HG03064 (cell line): ENCODE results near the gene PTGER1.
A peak's percentile ranks its signal among the peaks of the same experiment; 100 is the strongest.
"Not testable (repeated sequence)": the region's sequence is repeated elsewhere in the genome, so short reads cannot be mapped to it uniquely, and the experiment has no call there.

Experiments used
- ATAC-seq: cut with Tn5 transposase; IDR thresholded peaks from one replicate; pipeline ENCODE4 v1.9.1; 2021; ENCODE audit warnings: low read depth; ENCODE audit not compliant: unreplicated experiment

Gene PTGER1

GRCh38 chr19:14475251-14476073 lies at the start of gene PTGER1:
PTGER1 (minus strand) TSS chr19:14475354; CDS start chr19:14474320, 1,034 bp downstream.
- no peak for ATAC-seq

- no peak for ATAC-seq
These were observed 45.4 kb upstream of the PTGER1 start for GRCh38 chr19:14520543-14520942.

GRCh38 chr19:14519860-14520407 lies 44.8 kb upstream of the PTGER1 start:
- ATAC-seq, result no peak

- no peak for ATAC-seq
These were observed 44.2 kb upstream of the PTGER1 start for GRCh38 chr19:14519245-14519859.

GRCh38 chr19:14517840-14518505 lies 42.8 kb upstream of the PTGER1 start, which contains the start of gene DNAJB1:
DNAJB1 (minus strand) TSS chr19:14518397; CDS start chr19:14518349, 48 bp downstream.
- ATAC-seq, result peak; percentile 49

- peak; percentile 2 for ATAC-seq
These were observed 42.3 kb upstream of the PTGER1 start for GRCh38 chr19:14517446-14517839.

GRCh38 chr19:14516746-14517438 lies 41.7 kb upstream of the PTGER1 start:
- ATAC-seq, result no peak

- no peak for ATAC-seq
These were observed 40.9 kb upstream of the PTGER1 start for GRCh38 chr19:14516048-14516534.

GRCh38 chr19:14515501-14516047 lies 40.4 kb upstream of the PTGER1 start:
- ATAC-seq, result no peak

- ATAC-seq, result no peak
These were observed 39.2 kb upstream of the PTGER1 start for GRCh38 chr19:14514215-14514863.

- no peak for ATAC-seq
These were observed 37.3 kb upstream of the PTGER1 start for GRCh38 chr19:14512406-14512961.

- ATAC-seq, result no peak
These were observed 36.1 kb upstream of the PTGER1 start for GRCh38 chr19:14511229-14511593.

- ATAC-seq, result no peak
These were observed 35.4 kb upstream of the PTGER1 start for GRCh38 chr19:14510311-14511228.

GRCh38 chr19:14507704-14508542 lies 32.8 kb upstream of the PTGER1 start:
- ATAC-seq, result no peak

GRCh38 chr19:14505488-14506239 lies 30.5 kb upstream of the PTGER1 start:
- ATAC-seq, result no peak

GRCh38 chr19:14504575-14504974 lies 29.4 kb upstream of the PTGER1 start:
- not testable (repeated sequence) for ATAC-seq

GRCh38 chr19:14503285-14503684 lies 28.1 kb upstream of the PTGER1 start:
- ATAC-seq, result no peak
